GM10248 (cell line): ENCODE measurements around the gene TMEM161A.

Experiments
- CTCF ChIA-PET: fragments of 300-600 bp; sonication (Branson Sonifier 250); formaldehyde crosslinking; extraction: SDS; loops from one replicate; lab custom pipeline; 2021; ENCODE audit warnings: antibody characterized with exemption; lab: Yijun Ruan, JAX
- POLR2A ChIA-PET: fragments of 350-650 bp; sonication (Branson Sonifier 250); formaldehyde crosslinking; extraction: SDS; loops from one replicate; lab custom pipeline; 2020; ENCODE audit warnings: antibody characterized with exemption; lab: Yijun Ruan, JAX
- DNase-seq: peaks from one replicate; pipeline ENCODE4 v3.0.0; 2012; ENCODE audit errors: extremely low spot score
- TF ChIP-seq, protein P1 (sequence below): IDR thresholded peaks from 2 replicates; pipeline ENCODE4 v1.5.1; 2012; ENCODE audit warnings: mild to moderate bottlenecking, low read depth; ENCODE audit errors: extremely low read depth, missing control alignments, control extremely low read depth

Gene TMEM161A

DNA sequence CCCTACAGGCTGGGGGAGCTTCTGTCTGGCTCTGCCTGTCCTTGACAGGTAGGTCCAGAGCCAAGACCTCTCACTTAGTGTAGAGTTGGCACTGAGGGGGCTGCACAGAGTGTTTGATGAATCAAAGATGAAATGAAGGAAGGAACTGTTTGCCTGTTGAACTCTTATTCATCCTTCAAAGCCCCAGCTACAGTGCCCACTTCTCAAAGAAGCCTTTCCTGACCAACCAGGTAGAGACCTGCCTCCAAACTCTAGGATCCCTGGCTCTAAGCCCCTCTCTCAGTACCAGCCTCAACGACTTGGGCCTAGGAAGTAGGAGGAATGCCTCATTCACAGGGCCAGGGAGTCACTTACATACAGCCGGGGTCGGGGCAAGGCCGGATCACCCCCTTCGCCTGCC, 9.1 kb upstream of the TMEM161A start:
- CTCF ChIA-PET = interaction anchor here (0.9 to 14.3 kb wide), 9 partner anchors 8 to 195 kb away, joined by 3 to 302 read pairs (median 8); partner anchors contain the start of genes BORCS8, MEF2B, NR2C2AP and RFXANK
- no peak for DNase-seq
- TF ChIP-seq, protein P1, sequence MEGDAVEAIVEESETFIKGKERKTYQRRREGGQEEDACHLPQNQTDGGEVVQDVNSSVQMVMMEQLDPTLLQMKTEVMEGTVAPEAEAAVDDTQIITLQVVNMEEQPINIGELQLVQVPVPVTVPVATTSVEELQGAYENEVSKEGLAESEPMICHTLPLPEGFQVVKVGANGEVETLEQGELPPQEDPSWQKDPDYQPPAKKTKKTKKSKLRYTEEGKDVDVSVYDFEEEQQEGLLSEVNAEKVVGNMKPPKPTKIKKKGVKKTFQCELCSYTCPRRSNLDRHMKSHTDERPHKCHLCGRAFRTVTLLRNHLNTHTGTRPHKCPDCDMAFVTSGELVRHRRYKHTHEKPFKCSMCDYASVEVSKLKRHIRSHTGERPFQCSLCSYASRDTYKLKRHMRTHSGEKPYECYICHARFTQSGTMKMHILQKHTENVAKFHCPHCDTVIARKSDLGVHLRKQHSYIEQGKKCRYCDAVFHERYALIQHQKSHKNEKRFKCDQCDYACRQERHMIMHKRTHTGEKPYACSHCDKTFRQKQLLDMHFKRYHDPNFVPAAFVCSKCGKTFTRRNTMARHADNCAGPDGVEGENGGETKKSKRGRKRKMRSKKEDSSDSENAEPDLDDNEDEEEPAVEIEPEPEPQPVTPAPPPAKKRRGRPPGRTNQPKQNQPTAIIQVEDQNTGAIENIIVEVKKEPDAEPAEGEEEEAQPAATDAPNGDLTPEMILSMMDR = no peak
- POLR2A ChIA-PET = no interaction called here

DNA sequence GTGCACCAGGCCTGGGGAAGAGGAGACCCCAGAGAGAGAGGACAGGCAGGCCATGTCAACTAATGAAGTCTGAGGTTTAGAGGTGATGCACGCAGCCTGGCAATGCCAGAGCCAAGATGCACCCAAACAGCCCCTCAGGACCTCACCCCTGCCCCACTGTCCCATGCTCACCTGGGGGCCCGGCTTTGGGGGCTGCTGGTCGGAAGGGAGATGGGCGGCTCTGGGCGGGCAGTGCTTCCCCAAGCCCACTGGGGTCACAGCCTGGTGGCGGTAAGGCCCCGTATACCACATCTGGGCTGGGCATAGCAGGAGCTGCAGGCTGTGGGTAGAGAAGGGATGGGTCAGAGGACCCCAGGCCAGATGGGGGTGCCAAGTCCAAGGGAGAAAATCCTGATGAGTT, 8.6 kb upstream of the TMEM161A start:
- TF ChIP-seq, protein P1 = no peak
- no peak for DNase-seq
- CTCF ChIA-PET = interaction anchor here (0.6 to 14.3 kb wide), 9 partner anchors 11 to 218 kb away, joined by 3 to 302 read pairs (median 6); partner anchors contain the start of genes BORCS8, MEF2B, NR2C2AP and RFXANK
- POLR2A ChIA-PET = no interaction called here

DNA sequence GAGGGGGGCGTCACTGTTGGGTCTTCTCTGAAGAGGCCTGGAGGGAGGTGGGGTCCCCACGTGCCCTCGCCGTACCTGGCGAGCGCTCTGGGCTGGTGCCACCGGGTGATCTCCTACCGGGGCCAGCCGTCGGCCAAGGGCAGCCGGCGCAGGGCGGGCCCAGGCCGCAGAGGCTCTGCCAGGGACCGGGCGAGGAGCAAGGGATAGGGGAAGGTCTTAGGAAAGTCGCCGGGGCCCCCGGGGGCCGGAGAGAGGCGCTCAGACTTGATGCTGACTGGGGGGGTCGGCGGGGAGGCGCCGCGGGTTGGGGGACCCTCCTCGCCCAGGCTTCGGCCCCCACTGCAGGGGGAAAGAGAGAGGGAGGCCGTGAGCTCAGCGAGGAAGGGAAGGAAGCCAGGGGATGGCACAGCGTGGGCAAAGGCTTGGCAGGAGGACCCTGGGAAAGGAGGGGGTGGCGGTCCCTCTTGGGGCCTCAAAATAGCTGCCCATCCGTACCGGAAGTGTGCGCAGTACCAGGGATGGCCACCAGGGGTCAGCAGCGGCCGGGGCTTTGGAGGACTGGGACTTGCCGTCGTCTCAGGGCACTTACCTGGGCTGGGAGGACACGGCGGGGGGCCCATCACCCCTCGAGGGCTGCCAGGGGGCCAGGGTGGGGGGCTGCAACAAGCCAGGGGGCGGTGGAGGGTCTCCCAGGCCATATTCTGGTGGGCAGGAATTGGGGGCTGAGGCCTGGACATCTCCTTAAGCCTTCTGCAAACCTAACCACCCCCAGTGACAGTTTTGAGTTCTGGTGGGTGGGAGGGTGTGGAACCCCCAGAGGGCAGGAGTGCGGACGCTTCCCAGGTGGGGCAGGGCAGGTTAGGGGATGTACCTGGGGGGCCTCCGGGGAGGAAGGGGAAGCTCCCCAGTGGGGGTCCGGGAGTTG, 7.7 kb upstream of the TMEM161A start:
- peak; percentile 88 for DNase-seq
- ChIA-PET CTCF (interaction anchor here (0.6 to 14.3 kb wide), 16 partner anchors 9 to 219 kb away, joined by 3 to 302 read pairs (median 4); partner anchors contain the start of genes BORCS8, MEF2B, NR2C2AP and RFXANK), POLR2A (no interaction called here)
- TF ChIP-seq, protein P1 = peak; percentile 98

DNA sequence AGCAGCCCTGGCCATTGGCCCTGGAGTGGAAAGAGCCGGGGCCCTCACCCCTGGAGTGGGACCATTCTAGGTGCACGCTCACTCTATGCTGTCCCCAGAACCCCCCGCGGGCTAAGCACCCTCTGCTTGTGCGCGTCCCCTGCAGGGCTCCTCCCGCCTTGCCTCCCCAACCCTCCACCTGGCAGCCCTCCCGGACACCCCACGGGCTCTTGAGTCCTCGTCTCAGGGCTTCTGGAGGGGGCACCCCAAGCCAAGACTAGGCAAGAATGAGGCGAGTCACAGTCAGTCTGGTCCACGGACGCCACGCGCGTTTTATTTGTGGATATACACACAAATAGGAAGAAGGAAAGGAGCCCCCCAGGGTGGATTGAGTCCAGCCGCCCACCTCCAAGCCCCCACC, 7.0 kb upstream of the TMEM161A start:
- ChIA-PET POLR2A (no interaction called here), CTCF (interaction anchor here (0.6 to 14.3 kb wide), 14 partner anchors 8 to 218 kb away, joined by 3 to 302 read pairs (median 4); partner anchors contain the start of genes BORCS8, MEF2B and RFXANK)
- TF ChIP-seq, protein P1 = no peak
- DNase-seq = no peak

DNA sequence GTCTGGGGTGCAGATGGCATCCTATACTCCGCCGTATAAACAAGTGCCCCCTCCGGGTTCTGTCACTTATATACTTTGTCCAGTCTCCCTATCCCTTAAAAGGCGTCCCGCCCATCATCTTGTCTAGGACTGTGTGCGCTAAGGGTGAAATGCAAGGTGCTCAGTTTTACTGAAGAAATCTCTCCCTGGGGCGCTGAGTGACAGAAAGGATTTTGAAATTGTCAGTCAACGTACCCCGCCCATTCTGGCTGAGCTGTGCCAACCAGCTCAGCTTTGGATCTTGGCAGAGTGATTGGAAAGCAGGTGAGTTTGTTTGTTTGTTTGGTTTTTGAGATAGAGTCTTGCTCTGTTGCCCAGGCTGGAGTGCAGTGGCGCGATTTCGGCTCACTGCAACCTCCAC, 4.1 kb upstream of the TMEM161A start:
- DNase-seq = no peak
- ChIA-PET POLR2A (no interaction called here), CTCF (interaction anchor here (2.4 to 14.3 kb wide), 2 partner anchors 15 to 30 kb away, joined by 11 to 302 read pairs; partner anchors contain the start of gene MEF2B)
- TF ChIP-seq, protein P1 = no peak

DNA sequence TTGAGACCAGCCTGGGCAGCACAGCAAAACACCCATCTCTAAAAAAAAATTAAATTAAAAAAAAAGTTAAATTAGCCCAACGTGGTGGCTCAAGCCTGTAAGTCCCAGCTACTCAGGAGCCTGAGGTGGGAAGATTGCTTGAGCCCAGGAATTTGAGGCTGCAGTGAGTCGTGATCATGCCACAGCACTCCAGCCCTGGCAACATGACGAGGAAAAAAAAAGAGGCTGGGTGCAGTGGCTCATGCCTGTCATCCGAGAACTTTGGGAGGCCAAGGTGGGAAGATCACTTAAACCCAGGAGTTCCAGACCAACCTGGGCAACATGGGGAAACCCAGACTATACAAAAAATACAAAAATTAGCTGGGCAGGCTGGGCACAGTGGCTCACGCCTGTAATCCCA, 2.2 kb upstream of the TMEM161A start:
- DNase-seq = no peak
- TF ChIP-seq, protein P1 = no peak
- CTCF ChIA-PET = interaction anchor here (1.0 to 14.3 kb wide), 9 partner anchors 11 to 101 kb away, joined by 3 to 302 read pairs (median 4); partner anchors contain the start of genes MEF2B and SLC25A42
- POLR2A ChIA-PET = no interaction called here
